ENCODE data around the gene SHISA9.

- TF ChIP-seq YY1 (IDR thresholded peaks at IDR 0.05; ENCODE audit: extremely low read depth, insufficient replicate concordance, low read depth, low read length) (no peak), POLR2A (IDR thresholded peaks at IDR 0.05; ENCODE audit: borderline replicate concordance, extremely low read depth, insufficient read depth, insufficient read length) (no peak), CTCF (IDR thresholded peaks at IDR 0.05 in 2 of 3, conservative IDR thresholded peaks at IDR 0.05 in 1 of 3; ENCODE audit: borderline replicate concordance in 1 of 3, insufficient read depth in 1 of 3, low read depth in 2 of 3, low read length in 2 of 3) (no peak), ZFX (IDR thresholded peaks at IDR 0.05) (no peak), CEBPB (IDR thresholded peaks at IDR 0.05; ENCODE audit: low read depth) (no peak)
Measured at GRCh38 chr16:12988071-12988470, 86.7 kb downstream of the SHISA9 start.
